D721Med (cell line): Measurements from ENCODE around the gene EXOSC7.

ENCODE experiments used
- DNase-seq: peaks from one replicate; pipeline ENCODE4 v3.0.0; 2011; ENCODE audit warnings: low spot score; ENCODE audit not compliant: insufficient read length
- FAIRE-seq: peaks from 2 replicates; lab custom pipeline; 2011; peaks lifted over from hg19 to GRCh38; lab: Jason Lieb, UNC
- CTCF ChIP-seq: IDR thresholded peaks from 2 replicates; pipeline ENCODE4 v1.5.1; 2012; ENCODE audit warnings: mild to moderate bottlenecking, control low read depth; ENCODE audit not compliant: insufficient read depth; ENCODE audit errors: missing control alignments

EXOSC7 gene

GRCh38 chr3:45010811-45011333, 34.8 kb downstream of the EXOSC7 start:
- no peak for FAIRE-seq
- DNase-seq = no peak
- TF ChIP-seq CTCF = no peak

- no peak for FAIRE-seq
- DNase-seq = no peak
- TF ChIP-seq CTCF = no peak
Observed at GRCh38 chr3:45011756-45012508, 35.9 kb downstream of the EXOSC7 start.

- no peak for TF ChIP-seq CTCF
- DNase-seq (no peak), FAIRE-seq (no peak)
Observed at GRCh38 chr3:45012577-45012976, 36.5 kb downstream of the EXOSC7 start.

- FAIRE-seq (no peak), DNase-seq (no peak)
- no peak for TF ChIP-seq CTCF
Observed at GRCh38 chr3:45016916-45017315, 40.9 kb downstream of the EXOSC7 start.

GRCh38 chr3:45017821-45018220, 41.8 kb downstream of the EXOSC7 start:
- no peak for TF ChIP-seq CTCF
- DNase-seq (no peak), FAIRE-seq (no peak)

GRCh38 chr3:45020534-45020933, 44.5 kb downstream of the EXOSC7 start:
- FAIRE-seq = no peak
- TF ChIP-seq CTCF = no peak
- DNase-seq = no peak
